Measurements from ENCODE around the gene MELTF.

DNA sequence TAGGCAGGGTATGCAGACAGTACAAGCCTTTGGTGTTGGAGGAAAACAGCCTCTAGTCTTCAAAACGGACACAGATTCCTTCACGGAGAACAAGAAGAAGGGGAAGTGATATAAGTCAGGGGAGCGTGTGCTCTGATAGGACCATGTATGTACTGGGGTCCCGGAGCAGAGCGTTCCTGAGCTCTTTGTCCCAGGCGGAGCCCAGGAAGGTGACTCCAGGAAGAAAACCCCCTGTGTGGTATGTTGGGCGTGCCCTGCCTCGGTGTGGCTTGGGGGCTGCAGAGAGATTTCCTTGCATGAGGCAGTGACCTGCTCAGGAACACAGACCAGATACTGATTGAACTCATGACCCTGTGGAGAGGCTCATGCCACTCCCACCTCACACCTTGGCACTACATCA lies 21.7 kb downstream of the MELTF start:
- TF ChIP-seq, protein P1, sequence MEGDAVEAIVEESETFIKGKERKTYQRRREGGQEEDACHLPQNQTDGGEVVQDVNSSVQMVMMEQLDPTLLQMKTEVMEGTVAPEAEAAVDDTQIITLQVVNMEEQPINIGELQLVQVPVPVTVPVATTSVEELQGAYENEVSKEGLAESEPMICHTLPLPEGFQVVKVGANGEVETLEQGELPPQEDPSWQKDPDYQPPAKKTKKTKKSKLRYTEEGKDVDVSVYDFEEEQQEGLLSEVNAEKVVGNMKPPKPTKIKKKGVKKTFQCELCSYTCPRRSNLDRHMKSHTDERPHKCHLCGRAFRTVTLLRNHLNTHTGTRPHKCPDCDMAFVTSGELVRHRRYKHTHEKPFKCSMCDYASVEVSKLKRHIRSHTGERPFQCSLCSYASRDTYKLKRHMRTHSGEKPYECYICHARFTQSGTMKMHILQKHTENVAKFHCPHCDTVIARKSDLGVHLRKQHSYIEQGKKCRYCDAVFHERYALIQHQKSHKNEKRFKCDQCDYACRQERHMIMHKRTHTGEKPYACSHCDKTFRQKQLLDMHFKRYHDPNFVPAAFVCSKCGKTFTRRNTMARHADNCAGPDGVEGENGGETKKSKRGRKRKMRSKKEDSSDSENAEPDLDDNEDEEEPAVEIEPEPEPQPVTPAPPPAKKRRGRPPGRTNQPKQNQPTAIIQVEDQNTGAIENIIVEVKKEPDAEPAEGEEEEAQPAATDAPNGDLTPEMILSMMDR (IDR thresholded peaks at IDR 0.05), result no peak
- no peak for TF ChIP-seq ELF4 (CRISPR knock-in tag; IDR thresholded peaks at IDR 0.05; ENCODE audit: low read depth)
- TF ChIP-seq NFYB (CRISPR knock-in tag; conservative IDR thresholded peaks at IDR 0.05; ENCODE audit: low read depth), result no peak
- no peak for TF ChIP-seq TP53 (CRISPR knock-in tag; IDR thresholded peaks at IDR 0.05)
- TF ChIP-seq NR2C2 (CRISPR knock-in tag; IDR thresholded peaks at IDR 0.05), result no peak
- TF ChIP-seq, protein P2, sequence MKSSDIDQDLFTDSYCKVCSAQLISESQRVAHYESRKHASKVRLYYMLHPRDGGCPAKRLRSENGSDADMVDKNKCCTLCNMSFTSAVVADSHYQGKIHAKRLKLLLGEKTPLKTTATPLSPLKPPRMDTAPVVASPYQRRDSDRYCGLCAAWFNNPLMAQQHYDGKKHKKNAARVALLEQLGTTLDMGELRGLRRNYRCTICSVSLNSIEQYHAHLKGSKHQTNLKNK (CRISPR knock-in tag; IDR thresholded peaks at IDR 0.05), result no peak
- TF ChIP-seq SP1 (CRISPR knock-in tag; conservative IDR thresholded peaks at IDR 0.05), result no peak
- TF ChIP-seq, protein P3, sequence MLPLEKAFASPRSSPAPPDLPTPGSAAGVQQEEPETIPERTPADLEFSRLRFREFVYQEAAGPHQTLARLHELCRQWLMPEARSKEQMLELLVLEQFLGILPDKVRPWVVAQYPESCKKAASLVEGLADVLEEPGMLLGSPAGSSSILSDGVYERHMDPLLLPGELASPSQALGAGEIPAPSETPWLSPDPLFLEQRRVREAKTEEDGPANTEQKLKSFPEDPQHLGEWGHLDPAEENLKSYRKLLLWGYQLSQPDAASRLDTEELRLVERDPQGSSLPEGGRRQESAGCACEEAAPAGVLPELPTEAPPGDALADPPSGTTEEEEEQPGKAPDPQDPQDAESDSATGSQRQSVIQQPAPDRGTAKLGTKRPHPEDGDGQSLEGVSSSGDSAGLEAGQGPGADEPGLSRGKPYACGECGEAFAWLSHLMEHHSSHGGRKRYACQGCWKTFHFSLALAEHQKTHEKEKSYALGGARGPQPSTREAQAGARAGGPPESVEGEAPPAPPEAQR (CRISPR knock-in tag; IDR thresholded peaks at IDR 0.05), result no peak
- TF ChIP-seq ZBTB21 (CRISPR knock-in tag; IDR thresholded peaks at IDR 0.05; ENCODE audit: borderline replicate concordance), result no peak
- TF ChIP-seq NR1H2 (CRISPR knock-in tag; IDR thresholded peaks at IDR 0.05), result no peak
- no peak for TF ChIP-seq ZNF423 (CRISPR knock-in tag; IDR thresholded peaks at IDR 0.05)
- TF ChIP-seq, protein P4, sequence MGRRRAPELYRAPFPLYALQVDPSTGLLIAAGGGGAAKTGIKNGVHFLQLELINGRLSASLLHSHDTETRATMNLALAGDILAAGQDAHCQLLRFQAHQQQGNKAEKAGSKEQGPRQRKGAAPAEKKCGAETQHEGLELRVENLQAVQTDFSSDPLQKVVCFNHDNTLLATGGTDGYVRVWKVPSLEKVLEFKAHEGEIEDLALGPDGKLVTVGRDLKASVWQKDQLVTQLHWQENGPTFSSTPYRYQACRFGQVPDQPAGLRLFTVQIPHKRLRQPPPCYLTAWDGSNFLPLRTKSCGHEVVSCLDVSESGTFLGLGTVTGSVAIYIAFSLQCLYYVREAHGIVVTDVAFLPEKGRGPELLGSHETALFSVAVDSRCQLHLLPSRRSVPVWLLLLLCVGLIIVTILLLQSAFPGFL (CRISPR knock-in tag; IDR thresholded peaks at IDR 0.05; ENCODE audit: borderline replicate concordance), result no peak
- no peak for TF ChIP-seq FOXP1 (CRISPR knock-in tag; IDR thresholded peaks at IDR 0.05; ENCODE audit: borderline replicate concordance)
- TF ChIP-seq, protein P5, sequence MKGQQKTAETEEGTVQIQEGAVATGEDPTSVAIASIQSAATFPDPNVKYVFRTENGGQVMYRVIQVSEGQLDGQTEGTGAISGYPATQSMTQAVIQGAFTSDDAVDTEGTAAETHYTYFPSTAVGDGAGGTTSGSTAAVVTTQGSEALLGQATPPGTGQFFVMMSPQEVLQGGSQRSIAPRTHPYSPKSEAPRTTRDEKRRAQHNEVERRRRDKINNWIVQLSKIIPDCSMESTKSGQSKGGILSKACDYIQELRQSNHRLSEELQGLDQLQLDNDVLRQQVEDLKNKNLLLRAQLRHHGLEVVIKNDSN (CRISPR knock-in tag; IDR thresholded peaks at IDR 0.05), result no peak
